GM23338 (cell line): Measurements from ENCODE around the gene CDK18. TPM values are rescaled to one million over a fixed set of nuclear protein-coding genes. Genes with fewer than 3 reads are reported as not detected.

Experiments used
- CREB1 ChIP-seq: fragments of 250-450 bp; sonication (Bioruptor Pico); IDR thresholded peaks from 2 replicates; pipeline ENCODE4 v1.5.0; 2020; ENCODE audit warnings: low read depth, mild to moderate bottlenecking, moderate library complexity
- EZH2 ChIP-seq: fragments of 200-600 bp; sonication (generic); IDR thresholded peaks from one replicate; pipeline ENCODE4 v1.8.0; 2017; ENCODE audit warnings: antibody characterized with exemption, mild to moderate bottlenecking, low read depth; ENCODE audit not compliant: unreplicated experiment
- EZH2phosphoT487 ChIP-seq: fragments of 200-600 bp; sonication (generic); IDR thresholded peaks from one replicate; pipeline ENCODE4 v1.8.1; 2018; ENCODE audit warnings: antibody characterized with exemption; ENCODE audit not compliant: unreplicated experiment
- JUNB ChIP-seq: IDR thresholded peaks from one replicate; pipeline ENCODE4 v1.6.1; 2016; ENCODE audit warnings: antibody characterized with exemption; ENCODE audit not compliant: unreplicated experiment
- NANOG ChIP-seq: IDR thresholded peaks from 2 replicates; pipeline ENCODE4 v1.6.1; 2016; ENCODE audit warnings: antibody characterized with exemption, borderline replicate concordance
- POLR2AphosphoS5 ChIP-seq: IDR thresholded peaks from 2 replicates; pipeline ENCODE4 v1.6.1; 2016; ENCODE audit warnings: antibody characterized with exemption, low read depth
- REST ChIP-seq: IDR thresholded peaks from one replicate; pipeline ENCODE4 v1.6.1; 2018; ENCODE audit warnings: antibody characterized with exemption; ENCODE audit not compliant: unreplicated experiment
- ZNF114 ChIP-seq: fragments of 250-450 bp; sonication (Bioruptor Pico); IDR thresholded peaks from 2 replicates; pipeline ENCODE4 v1.5.0; 2020; ENCODE audit warnings: mild to moderate bottlenecking, moderate library complexity
- ZNF462 ChIP-seq: fragments of 250-450 bp; sonication (Bioruptor Pico); IDR thresholded peaks from 2 replicates; pipeline ENCODE4 v1.5.0; 2020; ENCODE audit warnings: mild to moderate bottlenecking, moderate library complexity
- polyA plus RNA-seq: library from polyadenylated mRNA; unstranded; fragments of >200 nt; fragmentation: Nextera tagmentation; extraction: Ambion mirVana; gene quantifications from 2 replicates; pipeline ENCODE4 v1.2.1, GENCODE V29; 2016
- total RNA-seq: library from RNA; depleted of rRNA; stranded (reverse); fragments of >200 nt; shearing (Covaris generic); gene quantifications from 2 replicates; pipeline ENCODE4 v1.2.3, GENCODE V29; 2014

Gene CDK18
- total and polyA plus RNA-seq, 2 experiments from 2014 or later, result 21.1 to 46.5 TPM

GRCh38 chr1:205536759-205537361, 32.4 kb downstream of the CDK18 start (continued):
- TF ChIP-seq ZNF462 (CRISPR knock-in tag) (no peak), CREB1 (CRISPR knock-in tag) (no peak), POLR2AphosphoS5 (no peak), EZH2 (no peak), REST (no peak), NANOG (no peak), EZH2phosphoT487 (no peak), JUNB (no peak), ZNF114 (CRISPR knock-in tag) (no peak)
